SK-N-SH (cell line): Measurements from ENCODE around the gene MIXL1. TPM values are rescaled to one million over a fixed set of nuclear protein-coding genes. Genes with fewer than 3 reads are reported as not detected.

Experiments used
- CTCF ChIA-PET: fragments of 300-600, 350-600 bp; formaldehyde crosslinking; extraction: SDS; loops from one replicate; lab custom pipeline; 2021; lab: Yijun Ruan, JAX
- POLR2A ChIA-PET: fragments of 350-600 bp; sonication (Branson Sonifier 250); formaldehyde crosslinking; extraction: SDS; loops from one replicate; lab custom pipeline; 2020; ENCODE audit warnings: antibody characterized with exemption, inconsistent platforms; lab: Yijun Ruan, JAX
- DNase-seq: peaks from one replicate; pipeline ENCODE4 v3.0.0; 2012
- H2AFZ ChIP-seq: fragments of 200-600 bp; sonication (generic); 2 replicates; pipeline ENCODE4 v1.8.1; 2016; ENCODE audit warnings: antibody characterized with exemption, mild to moderate bottlenecking, low read depth
- H3F3A ChIP-seq: fragments of 200-600 bp; sonication (generic); replicated peaks from 2 replicates; pipeline ENCODE3; 2016; ENCODE audit warnings: antibody characterized with exemption, mild to moderate bottlenecking; ENCODE audit not compliant: insufficient read depth
- H3K27ac ChIP-seq, 2 experiments: fragments of 200-500 bp in 1 of 2; fragments of 200-600 bp in 1 of 2; sonication (Bioruptor generic) in 1 of 2; sonication (generic), shearing (Covaris generic) in 1 of 2; 2 replicates each; pipeline versions ENCODE4 v1.5.1 to v1.6.1; 2014 to 2016; ENCODE audit warnings: low read depth in 2 of 2, inconsistent platforms in 1 of 2, low read length in 1 of 2, mild to moderate bottlenecking in 1 of 2, mixed read lengths in 1 of 2
- H3K27me3 ChIP-seq: fragments of 200-600 bp; sonication (generic), shearing (Covaris generic); 2 replicates; pipeline ENCODE4 v1.6.1; 2016; ENCODE audit warnings: mixed run types; ENCODE audit not compliant: insufficient read depth
- H3K36me3 ChIP-seq, 2 experiments: fragments of 200-500 bp in 1 of 2; fragments of 200-600 bp in 1 of 2; sonication (Bioruptor generic) in 1 of 2; sonication (generic) in 1 of 2; replicated peaks in 1 of 2; 2 replicates each; pipeline versions ENCODE3 to v1.5.1; 2014 to 2016; ENCODE audit warnings: low read length in 1 of 2, mild to moderate bottlenecking in 1 of 2; ENCODE audit not compliant: insufficient read depth in 2 of 2, control insufficient read depth in 1 of 2
- H3K4me1 ChIP-seq, 2 experiments: fragments of 200-500 bp in 1 of 2; fragments of 200-600 bp in 1 of 2; sonication (Bioruptor generic) in 1 of 2; sonication (generic), shearing (Covaris generic) in 1 of 2; 2 replicates each; pipeline versions ENCODE4 v1.5.1 to v1.6.1; 2014 to 2016; ENCODE audit warnings: low read depth in 1 of 2, low read length in 1 of 2, mixed run types in 1 of 2; ENCODE audit not compliant: insufficient read depth in 2 of 2, control insufficient read depth in 1 of 2
- H3K4me2 ChIP-seq: fragments of 200-600 bp; sonication (generic), shearing (Covaris generic); 2 replicates; pipeline ENCODE4 v1.6.1; 2017; ENCODE audit warnings: mixed run types
- H3K4me3 ChIP-seq, 2 experiments: fragments of 200-500 bp in 1 of 2; fragments of 200-600 bp in 1 of 2; sonication (Bioruptor generic) in 1 of 2; sonication (generic), shearing (Covaris generic) in 1 of 2; 2 replicates each; pipeline versions ENCODE4 v1.5.1 to v1.8.1; 2014 to 2016; ENCODE audit warnings: low read depth in 2 of 2, inconsistent platforms in 1 of 2, low read length in 1 of 2, mild to moderate bottlenecking in 1 of 2, mixed read lengths in 1 of 2, moderate library complexity in 1 of 2
- H3K79me2 ChIP-seq: fragments of 200-600 bp; sonication (generic); 2 replicates; pipeline ENCODE4 v1.8.1; 2017; ENCODE audit warnings: mild to moderate bottlenecking; ENCODE audit not compliant: insufficient read depth
- H3K9ac ChIP-seq: fragments of 200-600 bp; sonication (generic); 2 replicates; pipeline ENCODE4 v1.6.1; 2017; ENCODE audit warnings: mixed run types
- H3K9me2 ChIP-seq: fragments of 200-600 bp; sonication (generic); 2 replicates; pipeline ENCODE4 v1.6.1; 2017; ENCODE audit warnings: mixed run types
- H3K9me3 ChIP-seq: fragments of 200-600 bp; sonication (generic); 2 replicates; pipeline ENCODE4 v1.6.1; 2017; ENCODE audit warnings: mixed run types, mild to moderate bottlenecking, moderate library complexity
- H4K20me1 ChIP-seq: fragments of 200-600 bp; sonication (generic); 2 replicates; pipeline ENCODE4 v1.6.1; 2017; ENCODE audit warnings: mild to moderate bottlenecking, mixed run types; ENCODE audit not compliant: insufficient read depth
- EP300 ChIP-seq, 2 experiments: IDR thresholded peaks; 2 replicates each; pipeline versions ENCODE4 v1.4.0 to v1.6.1; 2012; ENCODE audit warnings: borderline replicate concordance in 1 of 2, low read depth in 1 of 2, low read length in 1 of 2
- IRF3 ChIP-seq: fragments of 150-350 bp; IDR thresholded peaks from 2 replicates; pipeline ENCODE4 v1.6.1; 2016; ENCODE audit warnings: mild to moderate bottlenecking, low read depth, low read length
- MXI1 ChIP-seq: IDR thresholded peaks from 2 replicates; pipeline ENCODE4 v1.6.1; 2012; ENCODE audit warnings: mild to moderate bottlenecking, low read depth, low read length, improper control_type of control experiment
- NRF1 ChIP-seq: IDR thresholded peaks from 2 replicates; pipeline ENCODE4 v1.6.1; 2012; ENCODE audit warnings: low read depth, mild to moderate bottlenecking, low read length
- RAD21 ChIP-seq: IDR thresholded peaks from 2 replicates; pipeline ENCODE4 v1.6.1; 2012; ENCODE audit warnings: mild to moderate bottlenecking, low read length
- RCOR1 ChIP-seq: fragments of 150-350 bp; IDR thresholded peaks from 2 replicates; pipeline ENCODE4 v1.6.1; 2017; ENCODE audit warnings: antibody characterized with exemption, low read length
- REST ChIP-seq: IDR thresholded peaks from 2 replicates; pipeline ENCODE4 v1.6.1; 2012; ENCODE audit warnings: mild to moderate bottlenecking, low read depth, low read length, moderate library complexity
- RFX5 ChIP-seq: IDR thresholded peaks from 2 replicates; pipeline ENCODE4 v1.6.1; 2012; ENCODE audit warnings: mild to moderate bottlenecking, improper control_type of control experiment, low read length
- RXRA ChIP-seq: IDR thresholded peaks from 2 replicates; pipeline ENCODE4 v1.4.0; 2012; ENCODE audit warnings: low read depth, mild to moderate bottlenecking, borderline replicate concordance
- SIN3A ChIP-seq: IDR thresholded peaks from 2 replicates; pipeline ENCODE4 v1.6.1; 2012; ENCODE audit warnings: low read depth, mild to moderate bottlenecking, low read length, moderate library complexity, borderline replicate concordance
- TAF1 ChIP-seq: IDR thresholded peaks from 2 replicates; pipeline ENCODE4 v1.6.1; 2012; ENCODE audit warnings: low read depth, mild to moderate bottlenecking, low read length, moderate library complexity, borderline replicate concordance
- TCF12 ChIP-seq: IDR thresholded peaks from 2 replicates; pipeline ENCODE4 v1.4.0; 2012
- TEAD4 ChIP-seq: IDR thresholded peaks from 2 replicates; pipeline ENCODE4 v1.4.0; 2012; ENCODE audit warnings: mild to moderate bottlenecking, borderline replicate concordance; ENCODE audit not compliant: insufficient read depth
- YY1 ChIP-seq: IDR thresholded peaks from 2 replicates; pipeline ENCODE4 v1.4.0; 2012; ENCODE audit warnings: low read depth, mild to moderate bottlenecking
- ZBTB33 ChIP-seq: IDR thresholded peaks from 2 replicates; pipeline ENCODE4 v1.4.0; 2012; ENCODE audit warnings: low read depth, borderline replicate concordance
- WGBS: methylation state at CpG from one replicate; pipeline ENCODE4 v1.1.6; 2017; ENCODE audit warnings: low lambda C conversion rate; 5-methylcytosine and 5-hydroxymethylcytosine counted together
- polyA plus RNA-seq, 3 experiments: library from polyadenylated mRNA; depleted of rRNA; stranded (reverse); fragments of >200 nt; gene quantifications; 2 replicates each; pipeline ENCODE4 v1.2.3, GENCODE V29; 2012

The MIXL1 gene
- polyA plus RNA-seq, 1 of the 3 experiments (the other 2 are of a cell fraction): 0.03 TPM

GRCh38 chr1:226253933-226254332, 30.5 kb downstream of the MIXL1 start:
- TF ChIP-seq RCOR1: no peak
- TF ChIP-seq TCF12: no peak
- TF ChIP-seq YY1: no peak
- TF ChIP-seq RFX5: no peak
- TF ChIP-seq IRF3: no peak
- TF ChIP-seq NRF1: no peak
- no peak for TF ChIP-seq SIN3A
- TF ChIP-seq TEAD4: no peak
- TF ChIP-seq TAF1: no peak
- no peak for TF ChIP-seq RXRA
- TF ChIP-seq EP300 (IDR thresholded peaks at IDR 0.05; ENCODE audit: borderline replicate concordance in 1 of 2, low read depth in 1 of 2, low read length in 1 of 2): no peak
- TF ChIP-seq RAD21: no peak
- no peak for TF ChIP-seq ZBTB33
- no peak for TF ChIP-seq REST
- TF ChIP-seq MXI1: no peak
- H3K79me2 ChIP-seq: no peaks in the 10 kb centered on the region
- no peaks in the 10 kb centered on the region for H3K27me3 ChIP-seq
- no peak overlapping the region for H3K4me3 ChIP-seq
- no peaks in the 10 kb centered on the region for H3F3A ChIP-seq
- H4K20me1 ChIP-seq: no peaks in the 10 kb centered on the region
- no peak overlapping the region for H3K27ac ChIP-seq
- 94% methylated on average over 4 of the region's 4 CpGs for WGBS
- H3K36me3 ChIP-seq: peaks cover 0 to under 1% of the 10 kb centered on the region in 2 experiments
- H3K4me1 ChIP-seq: no peaks in the 10 kb centered on the region; a peak in 1 of 4 replicates
- CTCF ChIA-PET: no interaction called here
- H3K4me2 ChIP-seq: no peak overlapping the region
- H2AFZ ChIP-seq: no peak overlapping the region
- no peak overlapping the region for H3K9ac ChIP-seq
- POLR2A ChIA-PET: no interaction called here
- H3K9me2 ChIP-seq: no peaks in the 10 kb centered on the region
- H3K9me3 ChIP-seq: no peaks in the 10 kb centered on the region
- no peak for DNase-seq
